NCI-H2227 treated with DMSO at 0.1 percent for 48 hours (cell line): ENCODE data around the gene KCTD16.

Source experiments
- DNase-seq: peaks from one replicate; lab custom pipeline; 2025; lab: John Stamatoyannopoulos, UW

Gene KCTD16

DNA sequence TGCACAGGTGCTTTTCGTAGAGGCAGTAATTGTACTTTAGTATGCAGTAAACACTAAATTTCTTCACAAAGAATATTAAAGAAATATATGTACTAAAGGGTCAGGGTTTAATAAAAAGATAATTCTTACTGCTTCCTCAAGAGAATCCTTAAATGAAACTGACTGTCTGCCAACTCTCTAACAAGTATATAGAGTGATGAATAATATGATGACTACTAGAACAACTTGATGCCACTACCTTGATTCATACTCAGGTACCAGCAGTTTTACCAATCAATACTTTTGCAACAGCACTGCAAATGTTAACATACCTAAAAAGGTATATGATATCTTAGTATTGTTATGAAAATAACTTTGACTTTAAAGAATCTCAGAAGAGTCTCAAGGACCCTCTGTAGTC lies 4.0 kb upstream of the KCTD16 start:
- no peak for DNase-seq

DNA sequence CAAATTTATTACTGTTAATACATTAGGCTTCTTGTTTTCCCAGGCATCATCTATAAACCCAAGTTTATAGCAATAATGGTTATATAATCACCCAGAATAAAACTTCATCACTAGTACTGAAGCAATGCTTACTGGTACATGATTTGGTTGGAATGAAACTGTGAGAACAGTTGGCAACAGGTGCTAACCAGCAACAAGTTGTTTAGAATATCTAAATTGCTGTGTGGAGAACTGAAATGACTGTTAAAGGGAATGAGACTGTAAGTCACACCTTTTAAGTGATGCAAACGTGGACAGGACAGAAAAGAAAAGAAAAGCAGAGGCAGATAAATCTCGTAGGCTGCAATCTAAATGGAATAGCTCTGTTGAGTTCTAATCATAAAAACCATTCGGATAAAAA lies 2.7 kb upstream of the KCTD16 start:
- no peak for DNase-seq

DNA sequence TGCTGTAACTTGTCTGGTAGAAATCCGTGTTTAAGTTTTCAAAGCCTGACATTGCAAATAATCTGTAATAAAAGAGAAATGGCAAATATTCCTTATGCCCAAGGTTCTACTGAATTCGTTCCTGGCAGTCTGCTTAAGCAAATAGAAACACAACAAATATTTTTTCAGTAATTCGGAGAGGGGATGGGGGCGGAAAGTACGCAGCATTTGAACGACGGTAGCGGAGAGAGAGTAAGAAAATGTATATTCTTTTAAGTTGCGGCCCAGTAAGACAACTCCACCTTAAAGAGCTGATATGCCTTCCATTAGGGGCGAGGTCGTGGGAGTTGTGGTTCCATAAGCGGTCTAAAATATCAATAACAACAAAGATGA lies 783 bp upstream of the KCTD16 start:
- DNase-seq, result no peak

DNA sequence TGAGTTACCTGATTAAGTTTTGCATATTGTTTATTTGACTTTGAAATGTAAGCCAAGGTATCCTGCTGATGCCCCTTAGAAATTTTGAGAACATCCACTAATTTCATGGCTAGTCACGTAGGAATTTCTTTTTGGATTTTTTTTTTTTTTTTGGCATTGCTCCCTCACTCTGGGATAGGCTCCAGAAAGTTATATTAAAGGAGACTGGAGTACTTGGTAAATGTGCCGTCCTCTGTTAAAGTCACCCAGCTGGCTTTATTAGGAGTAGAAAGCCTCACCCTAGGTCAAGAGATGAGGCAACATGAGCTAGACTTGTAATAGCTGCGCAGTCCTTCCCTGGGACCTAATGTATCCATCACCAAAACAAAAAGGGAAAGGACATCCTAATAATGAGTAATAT lies 3.1 kb downstream of the KCTD16 start:
- DNase-seq, result no peak

DNA sequence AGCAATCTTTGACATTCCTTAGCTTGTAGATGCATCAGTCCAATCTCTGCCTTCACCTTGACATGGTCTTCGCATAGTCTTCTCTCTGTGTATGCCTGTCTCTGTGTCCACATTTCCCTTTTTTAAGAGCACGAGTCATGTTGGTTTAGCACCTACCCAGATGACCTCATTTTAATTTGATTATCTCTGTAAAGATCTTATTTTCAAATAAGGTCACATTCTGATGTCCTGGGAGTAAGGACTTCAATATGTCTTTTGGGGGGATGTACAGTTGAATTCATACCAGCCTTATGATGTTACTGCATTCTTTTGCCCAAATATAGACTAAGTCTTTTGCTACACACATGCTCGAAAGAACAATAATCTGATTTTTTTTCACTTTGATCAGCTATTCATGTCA lies 6.9 kb downstream of the KCTD16 start:
- DNase-seq, result no peak

DNA sequence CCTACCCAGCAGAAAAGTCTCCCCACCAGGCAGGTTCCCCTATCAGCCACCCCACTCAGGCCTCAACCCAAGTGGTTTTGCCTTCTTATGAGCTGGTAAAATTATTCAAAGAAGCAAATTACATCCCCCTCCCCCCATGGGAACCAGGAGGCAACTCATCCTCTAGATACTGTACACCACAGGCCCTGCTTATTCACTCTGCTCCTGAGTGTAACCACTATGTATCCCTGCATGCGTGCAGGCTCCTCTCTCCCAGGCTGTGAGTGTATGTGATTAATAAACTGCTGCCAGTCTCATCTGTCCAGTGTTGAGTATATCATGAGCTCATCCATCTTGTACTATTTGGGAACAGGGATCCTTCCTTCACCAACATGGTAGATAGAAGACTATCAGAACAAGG lies 8.6 kb downstream of the KCTD16 start:
- DNase-seq, result no peak

DNA sequence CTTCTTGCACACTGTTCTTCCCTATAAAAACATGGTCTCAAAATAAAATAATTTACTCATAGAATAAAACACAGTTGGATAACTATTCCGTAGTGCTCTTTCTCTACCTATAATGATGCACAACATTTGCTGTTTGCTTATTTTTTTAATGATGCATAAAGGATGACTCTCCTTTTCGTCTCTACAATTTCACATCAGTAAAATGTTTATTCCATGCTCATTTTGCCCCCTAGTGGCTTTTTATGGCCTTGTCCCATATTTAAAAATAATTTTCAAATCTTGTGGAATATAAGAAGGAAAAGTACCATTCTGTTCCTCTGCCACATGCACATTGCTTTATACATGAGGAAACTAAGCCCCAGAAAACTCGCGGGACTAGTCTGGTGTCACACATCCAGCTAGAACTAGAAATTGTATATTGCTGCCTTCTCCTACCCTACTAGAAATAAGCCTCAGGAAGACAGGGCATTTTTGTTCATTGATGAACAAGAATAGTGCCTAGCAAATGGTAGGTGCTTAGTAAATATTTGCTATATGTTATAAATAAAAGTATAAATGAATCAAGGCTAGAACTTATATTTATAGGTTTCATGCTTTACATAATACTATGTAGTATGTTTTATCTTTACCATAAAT lies 12.7 kb downstream of the KCTD16 start:
- DNase-seq, result no peak

DNA sequence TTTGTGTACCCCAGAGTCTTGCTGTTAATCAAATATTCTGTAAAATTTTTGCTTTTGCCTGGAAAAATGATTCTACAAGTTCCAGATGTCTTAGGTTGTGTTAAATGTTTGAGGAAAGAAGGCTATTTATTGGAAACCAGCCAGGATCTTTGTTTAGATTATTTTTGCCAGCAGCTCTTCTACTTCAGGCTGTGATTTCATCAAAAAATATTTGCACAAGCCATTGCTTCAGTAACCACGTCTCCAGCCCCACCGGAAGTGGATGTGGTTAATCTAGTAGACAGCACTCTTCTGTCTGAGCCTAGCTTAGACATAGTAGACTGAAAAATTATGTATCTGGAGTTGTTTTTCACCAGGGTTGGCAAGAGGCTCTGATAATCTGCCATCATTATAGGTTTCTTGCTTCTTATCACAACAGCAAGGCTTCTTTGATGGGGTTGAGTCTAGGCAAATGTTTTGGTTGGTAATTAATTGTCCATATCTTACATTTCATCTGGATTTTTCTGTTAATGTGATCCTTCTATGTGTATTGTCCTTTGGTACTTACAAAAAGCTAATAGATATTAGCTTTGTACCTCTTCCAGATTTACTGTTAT lies 17.1 kb downstream of the KCTD16 start:
- no peak for DNase-seq

DNA sequence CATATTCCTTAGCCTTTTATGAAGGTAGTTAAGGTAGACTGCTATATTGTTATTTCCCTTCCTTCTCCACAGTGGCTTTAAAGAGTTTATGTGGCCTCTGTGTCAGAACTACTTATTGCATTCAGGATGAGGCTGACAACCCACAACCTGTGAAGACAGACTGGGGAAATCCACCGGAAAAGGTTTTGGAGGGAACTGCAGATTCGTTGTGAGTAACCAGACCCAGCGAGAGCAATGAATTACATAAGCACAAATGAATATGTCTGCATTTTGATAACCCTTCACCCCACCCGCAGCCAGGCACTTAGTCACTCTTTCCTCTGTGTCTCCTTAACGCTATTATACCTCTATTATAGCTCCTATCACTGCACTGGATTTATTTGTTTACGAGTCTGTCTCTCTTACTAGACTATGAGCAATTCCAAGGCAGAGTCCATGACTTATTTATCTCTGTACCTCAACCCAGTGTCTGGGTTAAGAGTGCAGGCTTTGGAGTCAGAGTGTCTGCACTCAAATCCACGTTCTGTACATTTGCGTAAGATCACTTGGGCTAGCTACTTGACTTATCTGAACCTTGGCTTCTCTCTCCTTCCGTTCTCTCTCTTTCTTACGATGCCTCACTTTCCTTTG lies 19.2 kb downstream of the KCTD16 start:
- peak; percentile 44 for DNase-seq

DNA sequence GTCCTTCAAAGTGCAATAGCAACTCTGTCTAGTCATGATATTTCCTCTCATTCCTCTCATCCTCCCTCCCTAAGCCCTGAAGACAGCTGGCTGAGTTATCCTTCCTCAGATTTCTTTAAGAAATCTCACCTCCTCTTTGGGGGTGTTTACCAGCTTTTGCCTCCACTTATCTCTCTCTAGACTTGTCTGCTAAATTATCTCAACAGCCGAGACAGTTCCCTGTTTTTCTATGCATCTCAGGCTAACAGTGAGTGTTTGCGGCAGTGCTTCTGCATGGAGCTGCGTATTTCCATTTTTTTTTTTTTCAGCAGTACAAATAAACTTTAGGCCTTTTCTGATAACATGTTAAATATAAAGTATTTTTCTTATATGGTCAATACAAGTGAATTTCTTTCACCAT lies 20.9 kb downstream of the KCTD16 start:
- DNase-seq, result no peak

DNA sequence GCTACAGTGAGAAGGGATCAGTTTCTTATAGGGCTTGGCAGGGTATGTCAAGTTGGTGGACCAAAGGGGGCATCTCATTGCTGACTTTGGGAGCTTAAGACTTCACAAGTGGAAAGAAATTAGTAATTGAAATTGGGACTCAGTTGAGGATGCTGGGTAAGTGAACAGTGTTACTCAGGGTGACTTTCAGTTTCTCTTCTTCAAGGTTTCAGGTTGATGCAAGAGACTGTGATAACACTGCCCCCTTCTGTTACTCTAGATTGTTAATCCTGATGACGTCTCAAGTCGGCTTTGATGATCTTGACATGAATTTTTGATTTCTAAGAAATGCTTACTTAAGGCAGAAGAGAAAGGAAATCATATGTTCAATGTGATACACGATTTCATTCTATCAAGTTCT lies 21.3 kb downstream of the KCTD16 start:
- no peak for DNase-seq

DNA sequence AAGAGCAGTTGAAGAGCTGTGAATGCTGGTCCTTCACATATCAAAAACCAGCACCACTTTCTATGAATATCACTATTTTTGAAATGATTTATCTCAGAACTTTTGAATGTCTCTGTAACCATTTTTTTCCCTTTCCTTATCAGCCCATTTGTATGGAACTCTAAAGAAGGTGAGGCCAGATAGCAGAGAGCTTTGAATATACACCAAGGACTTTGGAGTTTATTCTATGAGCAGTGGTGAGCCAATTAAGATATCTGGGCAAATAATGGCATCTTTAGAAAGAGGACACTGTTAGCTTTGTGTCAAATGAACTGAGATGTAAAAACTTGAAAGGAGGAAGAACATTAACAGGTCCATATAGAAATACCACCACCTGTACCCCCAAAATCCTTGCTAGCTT lies 22.0 kb downstream of the KCTD16 start:
- no peak for DNase-seq

DNA sequence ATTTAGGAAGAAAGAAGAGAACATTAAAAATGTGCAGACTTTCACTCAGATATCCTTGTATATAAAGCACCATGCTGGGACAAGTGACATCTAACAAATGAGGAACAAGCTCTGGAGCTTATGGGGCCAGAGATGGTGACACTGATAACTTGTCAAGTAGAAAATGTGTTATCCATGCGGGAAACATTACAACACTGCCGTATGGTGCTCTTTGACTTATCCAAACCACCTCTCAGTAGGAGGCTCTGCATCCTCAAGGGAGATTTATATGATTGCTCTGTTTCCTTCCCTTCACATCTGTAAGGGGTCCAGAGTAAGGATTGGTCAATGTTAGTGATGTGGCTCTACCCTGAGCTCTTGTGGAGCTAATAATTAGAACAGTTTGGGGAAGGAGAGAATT lies 23.5 kb downstream of the KCTD16 start:
- DNase-seq, result no peak

DNA sequence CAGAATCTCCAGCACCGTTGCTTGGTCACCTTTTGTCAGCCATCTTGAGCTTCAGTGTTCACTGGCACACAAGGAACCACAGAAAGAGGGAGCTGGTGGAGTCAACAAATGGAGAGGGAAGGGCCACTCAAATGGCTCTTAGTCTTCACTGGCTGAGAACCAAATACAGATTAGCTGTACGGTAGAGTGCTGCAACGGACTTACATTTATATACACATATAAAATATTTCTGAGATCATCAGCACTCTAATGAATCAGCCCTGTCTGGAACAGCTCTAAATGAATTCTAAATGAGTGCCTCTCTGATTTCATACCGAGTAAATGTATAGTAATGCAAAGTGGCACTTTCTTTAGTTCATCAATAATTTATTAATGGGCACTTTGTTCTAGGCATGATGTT lies 24.8 kb downstream of the KCTD16 start:
- DNase-seq, result no peak

DNA sequence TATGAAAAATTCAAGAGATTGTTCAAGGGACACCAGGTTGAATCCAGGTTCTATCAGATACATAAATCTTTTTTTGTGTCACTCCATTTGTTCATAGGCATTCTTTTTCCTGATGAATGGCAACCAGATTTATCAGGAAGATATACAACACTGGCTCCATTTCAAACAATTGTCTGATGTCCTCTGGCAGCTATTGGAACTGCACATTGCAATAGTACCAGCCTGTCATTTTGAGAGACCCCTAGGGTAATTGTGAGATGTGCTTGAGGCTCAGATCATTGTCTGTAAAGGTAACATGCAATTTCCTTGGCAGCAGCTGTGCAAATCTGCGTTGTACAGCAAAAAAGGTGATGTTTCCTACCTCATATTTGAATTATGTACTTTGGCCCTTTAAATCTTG lies 25.9 kb downstream of the KCTD16 start:
- DNase-seq, result peak; percentile 85

DNA sequence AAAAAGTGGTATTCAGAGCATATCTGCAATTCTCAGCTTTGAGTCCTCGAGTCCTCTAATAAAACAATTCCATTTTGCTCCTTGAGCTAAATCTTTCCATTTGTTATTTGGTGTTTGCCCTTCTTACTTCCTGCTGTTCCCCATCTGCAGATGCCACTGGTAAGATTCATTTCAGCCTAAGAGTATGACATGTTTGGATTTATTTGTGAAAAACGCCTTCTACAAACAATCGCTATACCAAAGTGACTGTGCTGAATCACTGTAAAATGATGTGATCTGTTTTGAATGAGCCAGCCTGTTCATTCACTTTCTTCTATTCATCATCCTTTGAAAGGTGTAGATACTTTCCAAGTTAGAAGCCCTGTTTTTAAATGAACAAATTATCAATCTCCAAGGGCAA lies 27.7 kb downstream of the KCTD16 start:
- DNase-seq, result no peak

DNA sequence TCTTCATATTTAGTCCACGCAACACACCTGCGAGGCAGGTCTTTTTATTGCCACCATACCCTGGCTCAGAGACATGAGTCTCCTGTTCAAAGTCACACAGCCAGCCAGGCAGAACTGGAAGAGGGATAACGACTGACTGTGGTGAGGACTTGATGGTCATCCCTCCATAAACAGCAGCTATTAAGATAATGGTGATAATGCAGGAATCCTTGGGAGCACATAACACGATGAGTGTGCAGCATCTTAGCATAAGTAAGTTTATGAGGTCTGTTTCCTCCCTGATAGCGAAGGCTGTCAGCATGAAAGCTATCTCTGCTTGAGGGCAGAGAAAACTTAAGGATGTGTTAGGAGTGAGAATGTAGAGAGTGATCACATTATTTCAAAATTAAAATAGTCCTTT lies 30.9 kb downstream of the KCTD16 start:
- no peak for DNase-seq

DNA sequence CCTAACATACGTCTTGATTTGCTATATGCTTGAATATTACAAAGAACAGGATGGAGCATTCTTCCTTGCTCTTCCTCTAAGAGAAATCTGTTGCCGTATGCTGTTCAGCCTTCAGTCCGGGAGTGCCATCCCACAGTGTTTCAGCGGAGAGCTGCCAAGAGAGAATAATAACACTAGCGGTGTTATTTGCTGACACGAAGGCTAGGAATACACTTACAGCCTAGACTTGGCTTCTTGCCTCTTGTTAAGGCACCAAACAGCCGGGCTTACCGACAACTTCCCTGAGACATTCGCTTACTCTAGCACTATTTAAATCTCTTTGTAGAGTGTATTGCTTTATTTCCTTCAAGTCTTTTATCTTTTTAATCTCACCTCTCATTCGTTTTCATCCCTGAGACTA lies 31.4 kb downstream of the KCTD16 start:
- peak; percentile 31 for DNase-seq

DNA sequence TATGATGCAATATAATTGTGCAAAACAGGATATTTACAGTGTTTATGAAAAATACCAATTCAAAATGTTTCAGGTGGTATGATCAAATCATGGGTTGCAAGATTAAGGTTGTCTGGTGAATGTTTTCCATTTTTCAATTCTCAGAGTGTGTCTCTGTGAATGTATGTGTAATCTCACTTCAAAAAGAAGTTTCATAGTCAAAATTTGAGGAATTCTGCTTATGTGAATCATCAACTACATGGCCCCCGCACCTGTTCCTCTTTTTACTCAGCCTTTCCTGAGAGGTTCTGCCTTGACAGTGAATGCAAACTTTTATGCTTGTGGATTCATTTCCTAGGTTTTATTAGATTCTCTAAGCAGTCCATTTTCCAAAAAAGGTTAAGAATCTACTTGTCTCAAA lies 32.1 kb downstream of the KCTD16 start:
- no peak for DNase-seq

DNA sequence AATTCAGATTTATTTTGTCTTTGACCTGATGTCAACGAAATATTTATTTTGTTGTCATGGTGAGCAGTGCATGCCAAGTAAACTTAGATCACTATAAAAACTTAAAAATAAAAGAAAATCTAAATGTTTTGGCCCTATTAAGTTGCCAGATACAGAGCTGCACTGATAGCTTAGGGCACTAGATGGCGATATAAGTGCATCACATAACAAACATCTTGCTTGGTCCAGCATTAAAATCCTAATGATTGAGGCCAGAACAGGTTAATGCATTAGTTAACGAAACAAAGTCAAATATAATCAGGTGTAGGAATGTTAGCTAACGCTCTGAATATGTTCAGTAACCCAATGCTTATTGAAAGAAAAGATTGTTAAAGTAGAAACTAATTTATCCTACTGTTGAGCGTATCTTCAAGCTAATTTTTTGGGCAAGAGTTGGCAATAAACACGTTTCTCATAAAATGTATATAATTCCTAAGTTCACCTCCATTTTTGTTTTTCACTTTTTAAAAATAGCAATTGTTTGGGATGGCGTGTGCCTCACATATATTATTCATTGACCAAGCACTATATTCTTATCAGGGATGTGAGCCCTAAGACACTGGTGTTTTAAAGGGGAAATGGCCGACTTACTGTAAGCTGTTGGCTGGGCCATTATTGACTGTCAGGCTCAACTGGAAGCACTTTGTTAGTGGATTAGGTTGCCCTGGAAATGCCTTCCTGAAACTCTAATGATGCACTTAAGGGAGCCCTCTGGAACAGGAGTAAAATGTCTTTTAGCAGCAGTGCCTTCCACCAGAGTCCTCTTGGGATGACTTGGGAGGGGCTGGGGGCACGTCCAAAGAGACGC lies 33.3 kb downstream of the KCTD16 start:
- peak; percentile 61 for DNase-seq

DNA sequence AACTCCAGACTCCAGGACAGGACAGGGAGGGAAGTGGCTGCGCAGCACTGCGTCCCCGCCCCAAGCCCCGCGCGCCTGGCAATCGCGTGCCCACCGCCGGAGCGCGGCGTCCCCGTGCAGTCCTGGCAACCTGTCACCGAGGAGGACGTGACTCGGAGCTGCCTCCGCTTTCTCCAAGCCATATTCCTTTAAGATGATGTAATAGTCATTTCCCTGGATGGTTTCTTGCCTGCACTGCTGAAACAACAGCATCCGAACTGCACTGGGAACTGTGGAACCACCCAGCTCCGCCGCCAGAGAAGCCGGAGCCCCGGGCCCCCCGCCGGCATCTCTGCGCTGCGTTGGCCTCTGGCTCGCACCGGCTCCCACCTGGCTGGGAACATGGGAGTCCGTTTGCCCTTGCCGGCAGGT lies 34.5 kb downstream of the KCTD16 start:
- peak; percentile 23 for DNase-seq

DNA sequence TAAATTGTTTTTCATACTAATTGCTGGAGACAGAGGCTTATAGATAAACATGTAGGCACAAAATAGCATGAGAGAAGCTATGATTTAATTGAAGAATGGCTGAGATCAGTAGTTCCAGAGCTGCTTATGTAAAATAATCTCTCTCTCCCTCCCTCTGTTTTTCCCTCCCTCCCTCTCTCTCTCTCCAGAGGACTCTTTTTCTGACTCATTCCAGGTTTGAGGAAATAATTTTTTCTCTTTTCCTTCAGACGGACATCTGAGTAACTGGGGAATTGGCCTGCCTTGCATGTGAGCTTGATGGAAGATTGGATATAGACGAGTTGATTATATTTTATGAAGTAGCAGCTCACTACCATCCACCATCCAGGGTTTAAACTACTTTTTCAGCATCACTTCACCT lies 35.5 kb downstream of the KCTD16 start:
- DNase-seq, result no peak

DNA sequence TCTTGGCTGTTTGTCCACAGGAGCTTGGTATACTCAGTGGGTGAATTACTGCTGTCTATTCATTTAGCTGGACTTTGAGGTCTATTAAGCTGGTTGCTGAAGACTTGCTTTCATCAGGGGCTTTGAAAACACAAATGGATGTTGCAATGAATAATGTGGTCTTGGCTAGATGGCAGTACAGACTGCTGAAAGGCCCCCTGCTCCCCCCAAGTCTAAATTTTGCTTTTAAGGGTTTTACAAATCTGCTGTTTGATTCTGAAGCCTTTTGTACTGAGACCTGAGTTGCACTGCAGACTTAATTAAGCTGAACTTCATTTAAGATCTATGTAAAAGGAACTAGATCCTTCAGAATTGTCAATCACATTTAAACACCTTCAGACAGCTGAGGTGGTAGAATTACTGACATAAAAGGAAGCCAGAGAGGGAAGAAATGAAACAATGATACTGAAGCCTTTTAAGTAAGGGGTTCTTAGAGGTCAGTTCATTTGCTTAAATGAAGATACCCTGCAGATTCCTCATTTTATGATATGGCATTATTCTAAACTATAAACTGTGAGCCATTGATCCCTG lies 37.3 kb downstream of the KCTD16 start:
- DNase-seq, result no peak
